ENCODE results near the gene SDC3.

Gene SDC3

DNA sequence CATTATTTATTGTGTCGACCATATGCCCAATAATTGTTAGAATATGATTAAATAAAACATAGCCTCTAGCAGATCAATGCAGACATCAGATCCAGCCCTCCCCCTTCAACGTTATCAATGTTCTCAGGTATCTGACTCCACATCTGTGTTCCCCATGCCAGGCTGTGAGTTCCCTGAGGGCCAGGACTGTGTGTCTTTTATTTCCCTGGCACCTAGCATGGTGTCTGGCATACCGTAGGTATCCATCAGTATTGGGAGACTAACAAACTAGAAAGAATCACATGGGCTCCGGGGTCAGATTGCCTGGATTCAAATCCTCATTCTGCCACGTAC, 48.3 kb downstream of the SDC3 start:
- no peaks in the 10 kb centered on the region for H3K36me3 ChIP-seq
- no peak for DNase-seq
- no peak overlapping the region for H3K4me3 ChIP-seq (ENCODE audit: low read depth, low read length)
- H3K4me1 ChIP-seq = peaks cover 5% of the 10 kb centered on the region
- TF ChIP-seq, protein P1, sequence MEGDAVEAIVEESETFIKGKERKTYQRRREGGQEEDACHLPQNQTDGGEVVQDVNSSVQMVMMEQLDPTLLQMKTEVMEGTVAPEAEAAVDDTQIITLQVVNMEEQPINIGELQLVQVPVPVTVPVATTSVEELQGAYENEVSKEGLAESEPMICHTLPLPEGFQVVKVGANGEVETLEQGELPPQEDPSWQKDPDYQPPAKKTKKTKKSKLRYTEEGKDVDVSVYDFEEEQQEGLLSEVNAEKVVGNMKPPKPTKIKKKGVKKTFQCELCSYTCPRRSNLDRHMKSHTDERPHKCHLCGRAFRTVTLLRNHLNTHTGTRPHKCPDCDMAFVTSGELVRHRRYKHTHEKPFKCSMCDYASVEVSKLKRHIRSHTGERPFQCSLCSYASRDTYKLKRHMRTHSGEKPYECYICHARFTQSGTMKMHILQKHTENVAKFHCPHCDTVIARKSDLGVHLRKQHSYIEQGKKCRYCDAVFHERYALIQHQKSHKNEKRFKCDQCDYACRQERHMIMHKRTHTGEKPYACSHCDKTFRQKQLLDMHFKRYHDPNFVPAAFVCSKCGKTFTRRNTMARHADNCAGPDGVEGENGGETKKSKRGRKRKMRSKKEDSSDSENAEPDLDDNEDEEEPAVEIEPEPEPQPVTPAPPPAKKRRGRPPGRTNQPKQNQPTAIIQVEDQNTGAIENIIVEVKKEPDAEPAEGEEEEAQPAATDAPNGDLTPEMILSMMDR (IDR thresholded peaks at IDR 0.05; ENCODE audit: low read depth, low read length) = no peak
- H3K9me3 ChIP-seq = no peaks in the 10 kb centered on the region
- no peaks in the 10 kb centered on the region for H3K27me3 ChIP-seq

DNA sequence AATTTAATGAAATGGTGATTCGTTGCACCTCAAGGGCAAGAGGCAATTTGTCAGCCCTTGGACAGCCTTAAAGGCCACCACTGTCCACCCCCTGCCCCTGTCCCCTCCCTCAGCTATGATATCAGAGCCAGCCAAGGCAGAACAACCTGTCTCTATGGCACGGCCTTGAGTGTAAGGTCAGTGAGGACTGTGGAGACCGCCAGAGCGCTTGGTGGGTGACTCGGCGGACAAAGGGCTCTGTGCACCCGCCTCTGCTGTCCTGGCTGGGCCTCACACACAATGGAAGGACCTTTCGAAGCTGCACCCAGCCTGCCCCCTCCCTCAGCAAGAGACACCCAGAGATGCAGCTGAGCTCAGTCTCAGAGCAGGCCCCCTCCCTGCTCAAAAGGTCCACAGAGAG, 50.6 kb downstream of the SDC3 start:
- Histone ChIP-seq H3K27me3 (no peaks in the 10 kb centered on the region), H3K36me3 (no peaks in the 10 kb centered on the region), H3K4me3 (ENCODE audit: low read depth, low read length) (no peak overlapping the region), H3K9me3 (no peaks in the 10 kb centered on the region), H3K4me1 (peaks cover 5% of the 10 kb centered on the region)
- DNase-seq = no peak
- TF ChIP-seq, protein P1 (IDR thresholded peaks at IDR 0.05; ENCODE audit: low read depth, low read length) = no peak

DNA sequence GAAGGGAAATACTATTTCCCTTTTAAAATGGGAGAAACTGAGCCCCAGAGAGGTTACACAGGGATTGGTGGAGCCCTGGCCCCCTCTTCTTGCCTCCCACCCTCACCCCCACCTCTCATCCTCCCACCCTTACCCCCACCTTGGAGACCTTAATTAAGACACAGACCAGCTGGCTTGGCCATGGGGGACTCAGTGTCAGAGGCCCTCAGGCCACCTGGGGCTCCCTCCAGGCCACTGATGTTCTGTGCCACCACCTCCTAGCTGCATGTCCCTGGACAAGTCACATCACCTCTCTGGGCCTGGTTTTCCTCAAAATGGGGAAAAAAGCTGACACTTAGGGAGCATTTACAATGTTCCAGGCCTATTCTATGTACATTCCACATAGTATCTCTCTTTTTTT, 51.5 kb downstream of the SDC3 start:
- TF ChIP-seq, protein P1 (IDR thresholded peaks at IDR 0.05; ENCODE audit: low read depth, low read length) = no peak
- H3K4me1 ChIP-seq = peaks cover 5% of the 10 kb centered on the region
- no peaks in the 10 kb centered on the region for H3K9me3 ChIP-seq
- DNase-seq = no peak
- H3K4me3 ChIP-seq (ENCODE audit: low read depth, low read length) = no peak overlapping the region
- no peaks in the 10 kb centered on the region for H3K36me3 ChIP-seq
- H3K27me3 ChIP-seq = no peaks in the 10 kb centered on the region

DNA sequence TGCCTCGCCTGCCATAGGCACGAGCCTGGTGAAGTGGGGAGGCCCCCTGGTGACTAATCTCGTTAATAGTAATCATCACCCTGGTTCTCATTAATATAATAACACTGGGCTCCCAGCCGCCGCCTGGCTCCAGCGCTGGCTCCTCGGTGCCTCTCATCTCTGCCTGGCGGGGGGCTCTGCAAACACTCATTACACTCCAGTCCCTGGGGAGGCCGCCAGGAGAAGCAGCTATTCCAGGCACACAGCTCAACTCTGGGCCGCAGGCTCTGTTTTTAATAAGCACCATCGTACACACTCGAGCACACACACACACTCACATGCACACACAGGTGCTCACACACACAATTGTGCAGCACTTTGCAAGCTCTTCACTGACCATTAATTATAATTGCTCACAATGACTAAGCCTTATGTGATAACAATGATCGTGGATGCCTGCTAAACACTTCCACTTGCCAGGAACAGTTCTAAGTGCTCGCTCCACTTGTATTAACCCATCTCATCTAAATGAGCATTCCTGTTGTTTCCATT, 52.2 kb downstream of the SDC3 start:
- TF ChIP-seq, protein P1 (IDR thresholded peaks at IDR 0.05; ENCODE audit: low read depth, low read length) = no peak
- no peaks in the 10 kb centered on the region for H3K9me3 ChIP-seq
- peak; percentile 87 for DNase-seq

GRCh38 chr1:30855686-30856259, 52.8 kb downstream of the SDC3 start:
- peaks cover 5% of the 10 kb centered on the region for H3K4me1 ChIP-seq
- TF ChIP-seq, protein P1 (IDR thresholded peaks at IDR 0.05; ENCODE audit: low read depth, low read length) = no peak
- no peaks in the 10 kb centered on the region for H3K9me3 ChIP-seq
- H3K4me3 ChIP-seq (ENCODE audit: low read depth, low read length) = no peak overlapping the region
- no peak for DNase-seq
- no peaks in the 10 kb centered on the region for H3K36me3 ChIP-seq
- no peaks in the 10 kb centered on the region for H3K27me3 ChIP-seq

More for the DNA sequence above, 52.2 kb downstream of the SDC3 start:
- peaks cover 5% of the 10 kb centered on the region for H3K4me1 ChIP-seq
- H3K27me3 ChIP-seq = no peaks in the 10 kb centered on the region
- no peak overlapping the region for H3K4me3 ChIP-seq (ENCODE audit: low read depth, low read length)
- H3K36me3 ChIP-seq = no peaks in the 10 kb centered on the region

- TF ChIP-seq, protein P1 (IDR thresholded peaks at IDR 0.05; ENCODE audit: low read depth, low read length) = no peak
- Histone ChIP-seq H3K4me3 (ENCODE audit: low read depth, low read length) (no peak overlapping the region), H3K9me3 (no peaks in the 10 kb centered on the region), H3K27me3 (no peaks in the 10 kb centered on the region), H3K36me3 (no peaks in the 10 kb centered on the region), H3K4me1 (peaks cover 5% of the 10 kb centered on the region)
- no peak for DNase-seq
Measured at GRCh38 chr1:30853350-30853749, 55.2 kb downstream of the SDC3 start.
